Measurements from ENCODE around the gene RWDD4.

Gene RWDD4

GRCh38 chr4:183601381-183601780, 57.6 kb downstream of the RWDD4 start:
- no peak for DNase-seq (ENCODE audit: low read depth, low spot score)
- H3K4me3 ChIP-seq (ENCODE audit: low read depth, low read length), result no peak overlapping the region
- TF ChIP-seq CTCF (IDR thresholded peaks at IDR 0.05; ENCODE audit: low read depth, low read length), result no peak
- in situ Hi-C loops (cut with HindIII; ENCODE audit: low sequenced_read_pairs), result no loop called here

- TF ChIP-seq CTCF (IDR thresholded peaks at IDR 0.05; ENCODE audit: low read depth, low read length), result peak; percentile 54
- in situ Hi-C loops (cut with HindIII; ENCODE audit: low sequenced_read_pairs), result no loop called here
- DNase-seq (ENCODE audit: low read depth, low spot score), result no peak
These were observed 58.7 kb downstream of the RWDD4 start for GRCh38 chr4:183600189-183600685.

GRCh38 chr4:183599690-183600089, 59.3 kb downstream of the RWDD4 start:
- H3K4me3 ChIP-seq (ENCODE audit: low read depth, low read length), result no peak overlapping the region
- in situ Hi-C loops (cut with HindIII; ENCODE audit: low sequenced_read_pairs), result no loop called here
- DNase-seq (ENCODE audit: low read depth, low spot score), result no peak
- no peak for TF ChIP-seq CTCF (IDR thresholded peaks at IDR 0.05; ENCODE audit: low read depth, low read length)

More at GRCh38 chr4:183600189-183600685, 58.7 kb downstream of the RWDD4 start:
- no peak overlapping the region for H3K4me3 ChIP-seq (ENCODE audit: low read depth, low read length)

- no peak for TF ChIP-seq CTCF (IDR thresholded peaks at IDR 0.05; ENCODE audit: low read depth, low read length)
- DNase-seq (ENCODE audit: low read depth, low spot score), result no peak
- H3K4me3 ChIP-seq (ENCODE audit: low read depth, low read length), result no peak overlapping the region
- in situ Hi-C loops (cut with HindIII; ENCODE audit: low sequenced_read_pairs), result no loop called here
These were observed 59.7 kb downstream of the RWDD4 start for GRCh38 chr4:183599284-183599683.

- in situ Hi-C loops (cut with HindIII; ENCODE audit: low sequenced_read_pairs), result no loop called here
- TF ChIP-seq CTCF (IDR thresholded peaks at IDR 0.05; ENCODE audit: low read depth, low read length), result no peak
- no peak for DNase-seq (ENCODE audit: low read depth, low spot score)
- H3K4me3 ChIP-seq (ENCODE audit: low read depth, low read length), result no peak overlapping the region
These were observed 62.8 kb downstream of the RWDD4 start for GRCh38 chr4:183596067-183596757.

- TF ChIP-seq CTCF (IDR thresholded peaks at IDR 0.05; ENCODE audit: low read depth, low read length), result no peak
- H3K4me3 ChIP-seq (ENCODE audit: low read depth, low read length), result no peak overlapping the region
- no peak for DNase-seq (ENCODE audit: low read depth, low spot score)
- in situ Hi-C loops (cut with HindIII; ENCODE audit: low sequenced_read_pairs), result no loop called here
These were observed 64.2 kb downstream of the RWDD4 start for GRCh38 chr4:183594823-183595222.

Measured in astrocyte of the spinal cord (primary cell).